Trophoblast cell (in vitro differentiated cells and primary cell): ENCODE measurements around the gene BMP10.

Experiments used
- DNase-seq, 2 donors: peaks; one replicate each; pipeline ENCODE4 v3.0.0-alpha.2; 2016
- H2AFZ ChIP-seq: 2 replicates; pipeline ENCODE4 v1.6.1; 2013; ENCODE audit warnings: low read length, moderate library complexity, mild to moderate bottlenecking; ENCODE audit not compliant: insufficient read depth, poor library complexity
- H2AK5ac ChIP-seq: 2 replicates; pipeline ENCODE4 v1.6.1; 2013; ENCODE audit warnings: mild to moderate bottlenecking, low read length
- H2BK120ac ChIP-seq: 2 replicates; pipeline ENCODE4 v1.6.1; 2013; ENCODE audit warnings: low read length, mild to moderate bottlenecking, moderate library complexity; ENCODE audit not compliant: insufficient read depth, poor library complexity
- H2BK12ac ChIP-seq: 2 replicates; pipeline ENCODE4 v1.6.1; 2013; ENCODE audit warnings: mild to moderate bottlenecking, low read length, moderate library complexity
- H2BK5ac ChIP-seq: 2 replicates; pipeline ENCODE4 v1.6.1; 2013; ENCODE audit warnings: low read length, low read depth, moderate library complexity, mild to moderate bottlenecking; ENCODE audit not compliant: poor library complexity
- H3K14ac ChIP-seq: 2 replicates; pipeline ENCODE4 v1.6.1; 2013; ENCODE audit warnings: mild to moderate bottlenecking, low read length
- H3K18ac ChIP-seq: 2 replicates; pipeline ENCODE4 v1.6.1; 2013; ENCODE audit warnings: mild to moderate bottlenecking, low read length
- H3K23ac ChIP-seq: 2 replicates; pipeline ENCODE4 v1.6.1; 2013; ENCODE audit warnings: low read length
- H3K27ac ChIP-seq: 2 replicates; pipeline ENCODE4 v1.5.1; 2013; ENCODE audit warnings: low read depth, mild to moderate bottlenecking, inconsistent platforms, low read length, moderate library complexity
- H3K27me3 ChIP-seq: 2 replicates; pipeline ENCODE4 v1.6.1; 2013; ENCODE audit warnings: inconsistent platforms, mild to moderate bottlenecking, low read length, moderate library complexity; ENCODE audit not compliant: insufficient read depth
- H3K36me3 ChIP-seq, 2 experiments: 1 replicate in 1 of 2; 2 replicates in 1 of 2; pipeline ENCODE4 v1.6.1; 2013; ENCODE audit warnings: low read length in 2 of 2, mild to moderate bottlenecking in 2 of 2, moderate library complexity in 1 of 2; ENCODE audit not compliant: insufficient read depth in 2 of 2, control insufficient read depth in 1 of 2
- H3K4ac ChIP-seq: 2 replicates; pipeline ENCODE4 v1.6.1; 2013; ENCODE audit warnings: low read depth, mild to moderate bottlenecking, low read length, moderate library complexity
- H3K4me1 ChIP-seq, 2 experiments: 1 replicate in 1 of 2; 2 replicates in 1 of 2; pipeline ENCODE4 v1.6.1; 2013; ENCODE audit warnings: low read length in 2 of 2, mild to moderate bottlenecking in 2 of 2, moderate library complexity in 1 of 2; ENCODE audit not compliant: insufficient read depth in 2 of 2, control insufficient read depth in 1 of 2
- H3K4me2 ChIP-seq: 2 replicates; pipeline ENCODE4 v1.6.1; 2013; ENCODE audit warnings: inconsistent platforms, mild to moderate bottlenecking, low read length, moderate library complexity
- H3K4me3 ChIP-seq: 2 replicates; pipeline ENCODE4 v1.5.1; 2013; ENCODE audit warnings: mild to moderate bottlenecking, low read depth, low read length, inconsistent platforms
- H3K79me1 ChIP-seq: one replicate; pipeline ENCODE4 v1.6.1; 2013; ENCODE audit warnings: low read length
- H3K79me2 ChIP-seq: 2 replicates; pipeline ENCODE4 v1.6.1; 2013; ENCODE audit warnings: low read length, mild to moderate bottlenecking; ENCODE audit not compliant: control insufficient read depth, insufficient read depth, poor library complexity
- H3K9ac ChIP-seq: 2 replicates; pipeline ENCODE4 v1.6.1; 2013; ENCODE audit warnings: mild to moderate bottlenecking, low read length
- H3K9me3 ChIP-seq: 2 replicates; pipeline ENCODE4 v1.6.1; 2013; ENCODE audit warnings: low read depth, mild to moderate bottlenecking, control low read depth, inconsistent platforms, low read length; ENCODE audit not compliant: insufficient read depth
- H4K12ac ChIP-seq: 2 replicates; pipeline ENCODE4 v1.6.1; 2013; ENCODE audit warnings: low read depth, mild to moderate bottlenecking, low read length, moderate library complexity
- H4K8ac ChIP-seq: 2 replicates; pipeline ENCODE4 v1.6.1; 2013; ENCODE audit warnings: low read depth, mild to moderate bottlenecking, low read length, moderate library complexity
- H4K91ac ChIP-seq: one replicate; pipeline ENCODE4 v1.6.1; 2013; ENCODE audit warnings: low read depth, mild to moderate bottlenecking, low read length, moderate library complexity
- WGBS: extraction: QIAGEN DNeasy Blood & Tissue Kit; methylation state at CpG from one replicate; pipeline ENCODE4 v1.1.7; 2013; ENCODE audit warnings: missing lambda C conversion rate; ENCODE audit not compliant: insufficient read length, insufficient coverage; ENCODE audit errors: extremely low coverage; 5-methylcytosine and 5-hydroxymethylcytosine counted together

Gene BMP10

DNA sequence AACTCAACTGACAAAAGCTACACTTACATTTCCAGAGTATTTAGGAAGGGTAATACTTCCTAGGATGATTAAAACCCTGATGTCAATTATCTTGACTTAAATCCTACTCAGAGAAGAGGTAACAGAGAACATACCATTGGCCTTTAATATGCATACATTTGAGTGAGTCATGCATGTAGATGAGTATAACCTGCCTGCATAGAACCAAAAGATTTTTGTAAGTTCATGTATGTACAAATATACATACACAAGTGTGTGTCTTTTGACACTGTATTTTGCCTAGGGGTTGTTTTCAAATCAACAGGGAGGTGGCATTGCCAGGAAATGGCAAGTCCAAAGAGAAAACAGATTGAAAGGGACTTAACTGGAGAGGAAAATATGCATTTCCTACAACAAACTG lies 6.1 kb downstream of the BMP10 start:
- DNase-seq: no peak
- Histone ChIP-seq H3K4ac (no peak overlapping the region), H2BK120ac (no peak overlapping the region), H3K9ac (no peak overlapping the region), H3K4me2 (no peak overlapping the region), H2BK12ac (no peak overlapping the region), H3K79me1 (no peaks in the 10 kb centered on the region), H4K8ac (no peak overlapping the region), H3K9me3 (no peaks in the 10 kb centered on the region), H3K14ac (no peak overlapping the region), H3K27ac (no peak overlapping the region), H2AK5ac (no peak overlapping the region), H4K12ac (no peak overlapping the region), H3K36me3 (no peaks in the 10 kb centered on the region), H3K18ac (no peak overlapping the region), H4K91ac (no peak overlapping the region), H3K27me3 (no peaks in the 10 kb centered on the region), H3K4me1 (peaks cover 0 to 4% of the 10 kb centered on the region in 2 experiments), H3K4me3 (no peak overlapping the region), H2BK5ac (no peak overlapping the region), H3K79me2 (no peaks in the 10 kb centered on the region), H2AFZ (no peak overlapping the region), H3K23ac (no peak overlapping the region)

DNA sequence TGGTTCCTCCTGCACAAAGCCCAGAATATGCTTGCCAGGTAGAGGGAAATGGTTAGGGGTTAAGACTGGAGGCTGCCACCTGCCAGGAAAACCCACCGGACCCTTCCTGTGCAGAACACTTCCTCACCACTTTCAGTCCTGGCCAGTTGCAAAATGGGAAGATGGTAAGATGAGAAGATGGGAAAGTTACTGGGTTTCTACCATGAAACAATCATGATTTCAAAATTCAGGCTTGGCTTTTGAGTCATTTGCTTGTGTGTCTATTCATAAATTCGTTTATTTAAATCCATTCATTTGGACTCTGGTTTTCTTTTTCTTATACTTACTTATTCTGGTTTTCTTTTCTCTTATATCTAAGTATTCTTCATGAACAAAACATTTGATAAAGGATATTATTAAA lies 7.2 kb downstream of the BMP10 start:
- no CpG with 5 or more reads among the region's 2 CpGs for WGBS
- Histone ChIP-seq H3K27me3 (no peaks in the 10 kb centered on the region), H3K23ac (no peak overlapping the region), H3K4me2 (no peak overlapping the region), H2BK120ac (no peak overlapping the region), H4K8ac (no peak overlapping the region), H3K79me1 (no peaks in the 10 kb centered on the region), H3K14ac (no peak overlapping the region), H3K27ac (no peak overlapping the region), H2BK12ac (no peak overlapping the region), H2AK5ac (no peak overlapping the region), H2AFZ (no peak overlapping the region), H3K18ac (no peak overlapping the region), H3K4me3 (no peak overlapping the region), H3K9me3 (no peaks in the 10 kb centered on the region), H3K36me3 (no peaks in the 10 kb centered on the region), H4K91ac (no peak overlapping the region), H3K9ac (no peak overlapping the region), H4K12ac (no peak overlapping the region), H2BK5ac (no peak overlapping the region), H3K4me1 (peaks cover 0 to 4% of the 10 kb centered on the region in 2 experiments), H3K4ac (no peak overlapping the region), H3K79me2 (no peaks in the 10 kb centered on the region)
- no peak for DNase-seq

DNA sequence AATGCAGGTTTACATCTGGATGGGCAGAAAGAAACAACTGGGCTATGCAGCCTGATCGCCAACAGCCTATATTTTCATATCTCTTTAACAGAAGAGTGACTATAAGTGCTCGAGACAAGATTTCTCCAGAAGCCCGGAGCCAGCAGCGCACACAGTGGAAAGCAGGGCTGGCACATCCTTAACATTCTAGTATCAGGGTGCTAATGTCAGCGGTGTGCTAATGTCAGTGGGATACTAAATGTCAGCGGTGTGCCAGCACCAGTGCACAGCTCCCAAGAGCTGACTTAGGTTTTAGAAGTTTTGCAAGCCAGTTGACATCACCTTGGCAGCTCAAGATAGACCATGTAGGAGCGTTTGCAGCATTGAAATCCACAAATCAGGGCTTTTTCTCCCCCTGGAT lies 8.3 kb downstream of the BMP10 start:
- Histone ChIP-seq H3K4me1 (peaks cover 0 to 4% of the 10 kb centered on the region in 2 experiments), H3K27ac (no peak overlapping the region), H2BK12ac (no peak overlapping the region), H3K18ac (no peak overlapping the region), H3K9ac (no peak overlapping the region), H2BK5ac (no peak overlapping the region), H2BK120ac (no peak overlapping the region), H4K8ac (no peak overlapping the region), H2AK5ac (no peak overlapping the region), H3K14ac (no peak overlapping the region), H3K79me1 (no peaks in the 10 kb centered on the region), H4K91ac (no peak overlapping the region), H3K4ac (no peak overlapping the region), H3K9me3 (no peaks in the 10 kb centered on the region), H3K27me3 (no peaks in the 10 kb centered on the region), H3K4me3 (no peak overlapping the region), H2AFZ (no peak overlapping the region), H3K36me3 (no peaks in the 10 kb centered on the region), H3K79me2 (no peaks in the 10 kb centered on the region), H3K23ac (no peak overlapping the region), H4K12ac (no peak overlapping the region), H3K4me2 (no peak overlapping the region)
- no peak for DNase-seq
- no CpG with 5 or more reads among the region's 7 CpGs for WGBS

DNA sequence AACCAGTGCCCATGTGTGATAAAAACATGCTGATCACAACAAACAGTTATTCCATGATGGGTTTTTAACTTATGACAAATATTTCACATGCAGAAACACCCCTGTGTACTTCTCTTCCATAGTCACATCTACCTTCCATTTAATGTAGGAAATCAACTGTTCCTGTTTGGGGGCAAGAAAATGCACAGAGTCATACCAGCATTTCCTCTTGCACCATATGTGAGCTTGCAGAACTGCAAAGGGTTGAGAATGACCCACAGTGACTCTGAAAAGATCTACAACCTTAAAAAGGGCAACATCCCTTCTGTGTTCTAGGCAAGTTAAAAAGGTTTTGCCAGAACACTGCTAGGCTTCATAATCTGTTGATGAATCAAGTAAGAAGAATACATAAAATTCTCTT lies 9.9 kb downstream of the BMP10 start:
- no peak overlapping the region for H4K91ac ChIP-seq
- no peaks in the 10 kb centered on the region for H3K79me1 ChIP-seq
- H3K27ac ChIP-seq: no peak overlapping the region
- no peak overlapping the region for H4K12ac ChIP-seq
- H4K8ac ChIP-seq: no peak overlapping the region
- H3K4ac ChIP-seq: no peak overlapping the region
- H3K4me2 ChIP-seq: no peak overlapping the region
- no peak overlapping the region for H3K18ac ChIP-seq
- no peak overlapping the region for H3K23ac ChIP-seq
- no peak overlapping the region for H2AFZ ChIP-seq
- no peak overlapping the region for H2BK5ac ChIP-seq
- no peaks in the 10 kb centered on the region for H3K36me3 ChIP-seq
- no peak overlapping the region for H2AK5ac ChIP-seq
- H3K79me2 ChIP-seq: no peaks in the 10 kb centered on the region
- no peaks in the 10 kb centered on the region for H3K27me3 ChIP-seq
- no peak overlapping the region for H3K14ac ChIP-seq
- H3K9ac ChIP-seq: no peak overlapping the region
- H3K9me3 ChIP-seq: no peaks in the 10 kb centered on the region
- peaks cover 0 to 4% of the 10 kb centered on the region in 2 experiments for H3K4me1 ChIP-seq
- no peak overlapping the region for H3K4me3 ChIP-seq
- DNase-seq: peak in 1 of 2 donors; percentile 9
- H2BK120ac ChIP-seq: no peak overlapping the region
- no peak overlapping the region for H2BK12ac ChIP-seq

DNA sequence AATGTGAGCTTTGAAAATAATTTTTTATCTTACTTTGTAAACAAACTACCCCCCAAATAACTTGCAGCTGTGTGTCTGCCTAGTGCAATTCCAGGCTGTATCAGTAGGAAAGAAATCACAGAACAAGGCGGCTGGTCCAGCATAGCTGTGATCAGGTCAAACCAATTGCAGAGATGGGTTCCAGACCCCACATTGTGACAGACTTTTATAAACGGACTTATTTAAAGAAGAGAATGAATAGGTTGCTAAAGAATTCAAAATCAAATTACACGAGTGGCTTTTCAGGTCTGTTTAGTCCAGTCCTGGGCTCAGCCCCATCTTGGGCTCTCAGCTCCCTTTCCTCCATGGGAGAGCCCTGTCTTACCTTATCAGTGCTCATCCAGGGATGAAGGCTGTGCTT lies 11.1 kb downstream of the BMP10 start:
- Histone ChIP-seq H2BK12ac (no peak overlapping the region), H3K27ac (no peak overlapping the region), H2BK5ac (no peak overlapping the region), H3K79me2 (no peaks in the 10 kb centered on the region), H2AFZ (no peak overlapping the region), H3K4ac (no peak overlapping the region), H4K12ac (no peak overlapping the region), H3K23ac (no peak overlapping the region), H3K9ac (no peak overlapping the region), H3K9me3 (no peaks in the 10 kb centered on the region), H3K4me1 (peaks cover 0 to 4% of the 10 kb centered on the region in 2 experiments), H3K36me3 (no peaks in the 10 kb centered on the region), H3K27me3 (no peaks in the 10 kb centered on the region), H2AK5ac (no peak overlapping the region), H3K14ac (no peak overlapping the region), H3K4me3 (no peak overlapping the region), H4K8ac (no peak overlapping the region), H3K18ac (no peak overlapping the region), H3K4me2 (no peak overlapping the region), H2BK120ac (no peak overlapping the region), H4K91ac (no peak overlapping the region), H3K79me1 (no peaks in the 10 kb centered on the region)
- no peak for DNase-seq
- no CpG with 5 or more reads among the region's 3 CpGs for WGBS
